Measurements from ENCODE around the gene PLEKHD1.

- TF ChIP-seq CTCF (IDR thresholded peaks at IDR 0.05) (no peak), AFF4 (CRISPR knock-in tag; IDR thresholded peaks at IDR 0.05; ENCODE audit: borderline replicate concordance) (no peak), USF1 (CRISPR knock-in tag; IDR thresholded peaks at IDR 0.05) (no peak), TEAD4 (CRISPR knock-in tag; IDR thresholded peaks at IDR 0.05) (no peak), IRF1 (CRISPR knock-in tag; IDR thresholded peaks at IDR 0.05) (no peak)
Measured at GRCh38 chr14:69484444-69485314, at the start of gene PLEKHD1.
